ENCODE measurements around the gene NAALADL2.
"Not testable (repeated sequence)": the region's sequence is repeated elsewhere in the genome, so short reads cannot be mapped to it uniquely, and the experiment has no call there.

The NAALADL2 gene

DNA sequence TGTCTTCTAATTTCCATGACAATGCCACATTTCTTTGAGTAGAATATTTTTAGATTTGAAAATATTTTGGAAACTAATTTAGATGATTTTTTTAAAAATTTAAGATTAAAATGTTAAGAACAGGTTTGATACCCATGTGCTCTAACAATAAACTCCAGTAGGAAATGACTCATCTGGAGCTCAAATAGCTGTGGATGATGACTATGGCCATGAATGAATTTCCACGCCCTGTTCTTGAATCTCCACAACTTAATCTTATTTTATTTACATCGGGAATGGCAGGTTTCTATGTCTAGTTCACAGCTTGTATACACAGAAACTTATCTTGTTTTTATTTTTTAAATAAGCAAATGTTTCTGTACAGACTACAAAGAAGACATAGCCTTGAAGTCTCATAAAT, 726.8 kb downstream of the NAALADL2 start:
- no peak for DNase-seq (ENCODE audit: low read depth in 3 of 3)

DNA sequence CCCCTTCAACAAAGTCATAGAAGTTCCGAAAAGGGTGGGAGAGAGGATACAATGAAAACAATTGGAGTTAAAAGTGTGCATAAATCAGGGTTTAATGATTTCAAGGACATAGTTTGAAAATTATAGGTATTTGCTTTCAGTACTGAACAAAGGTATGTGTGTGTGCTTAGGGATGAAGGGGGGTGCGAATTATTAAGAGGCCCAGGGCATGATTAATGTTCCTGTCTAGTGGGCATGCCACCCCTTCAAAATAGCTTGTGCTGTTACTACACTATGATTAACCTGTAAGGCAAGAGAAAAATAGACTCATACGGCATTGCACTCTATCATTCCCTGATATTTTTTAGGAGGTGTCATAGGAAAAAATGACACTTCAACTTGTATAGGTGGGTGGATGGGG, 731.6 kb downstream of the NAALADL2 start:
- DNase-seq (ENCODE audit: low read depth in 3 of 3), result no peak

DNA sequence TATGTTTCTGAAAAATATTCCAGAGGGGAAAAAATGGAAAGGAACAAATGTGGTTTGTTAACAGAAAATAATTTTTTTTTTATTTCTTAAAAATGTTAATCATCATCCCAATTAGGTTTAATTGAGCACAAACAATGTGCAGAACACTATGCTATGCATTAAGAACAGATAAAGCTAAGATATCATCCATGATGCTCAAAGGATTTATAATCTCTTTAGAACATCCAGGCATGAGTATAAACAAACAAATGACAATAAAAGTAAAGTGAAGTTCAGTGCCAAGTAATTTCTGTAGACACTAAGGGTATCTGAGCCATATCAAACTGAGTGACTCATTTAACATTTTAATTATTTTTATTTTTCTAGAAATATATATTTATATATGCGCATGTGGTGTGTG, 732.2 kb downstream of the NAALADL2 start:
- DNase-seq (ENCODE audit: low read depth in 3 of 3), result no peak

DNA sequence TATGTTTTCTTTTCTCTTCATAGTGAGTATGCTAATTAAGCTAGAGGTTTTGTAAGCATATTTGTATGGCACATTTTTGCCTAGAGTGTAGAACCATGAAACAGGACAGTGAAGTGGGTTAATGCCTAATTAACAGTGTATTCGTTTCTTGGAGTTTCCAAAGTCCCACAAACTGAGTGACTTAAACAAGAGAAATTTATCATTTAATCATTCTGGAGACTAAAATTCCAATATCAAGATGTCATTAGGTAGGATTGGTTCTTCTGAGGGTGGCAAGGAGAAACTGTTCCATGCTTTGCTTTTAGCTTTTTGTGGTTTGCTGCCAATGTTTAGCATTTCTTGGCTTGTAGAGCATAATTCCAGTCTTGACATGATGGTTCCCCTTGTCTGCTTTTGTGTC, 734.2 kb downstream of the NAALADL2 start:
- DNase-seq (ENCODE audit: low read depth in 3 of 3), result no peak

DNA sequence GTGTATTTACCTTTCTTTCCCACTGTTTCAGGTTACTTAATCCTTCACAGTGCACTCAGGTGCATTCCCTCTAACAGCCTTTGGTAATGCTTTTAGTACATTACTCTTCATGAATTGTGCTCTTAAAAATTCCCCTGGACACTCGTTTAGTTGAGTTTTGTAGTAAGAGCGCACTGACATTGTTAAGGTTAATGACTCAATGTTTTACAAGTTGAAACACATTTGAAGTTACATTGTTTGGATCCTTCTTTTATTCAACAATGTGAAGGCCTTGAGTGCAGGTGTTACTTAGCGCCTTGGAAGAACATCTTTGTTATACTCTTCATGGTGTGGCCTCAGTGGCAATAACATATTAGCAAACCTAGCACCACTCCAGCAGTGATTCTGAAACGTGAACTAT, 739.6 kb downstream of the NAALADL2 start:
- no peak for DNase-seq (ENCODE audit: low read depth in 3 of 3)

DNA sequence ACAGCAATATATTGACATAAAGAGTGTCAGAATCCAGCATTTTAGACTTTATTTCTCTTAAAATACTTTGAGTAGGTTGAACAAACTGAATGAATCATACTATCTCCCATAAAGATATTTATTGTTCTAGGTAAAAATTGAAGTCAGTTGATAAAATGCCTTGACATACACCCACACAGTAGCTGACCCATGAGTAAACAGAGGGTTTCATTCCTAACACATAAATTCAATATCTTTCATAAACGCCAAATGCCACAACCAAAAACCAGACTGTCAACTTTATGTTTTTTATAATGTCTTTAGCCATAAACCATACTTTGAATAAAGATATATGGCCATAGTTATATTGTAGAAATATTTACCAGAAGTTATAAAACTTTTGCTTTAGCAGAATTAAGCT, 742.4 kb downstream of the NAALADL2 start:
- DNase-seq (ENCODE audit: low read depth in 3 of 3), result no peak

DNA sequence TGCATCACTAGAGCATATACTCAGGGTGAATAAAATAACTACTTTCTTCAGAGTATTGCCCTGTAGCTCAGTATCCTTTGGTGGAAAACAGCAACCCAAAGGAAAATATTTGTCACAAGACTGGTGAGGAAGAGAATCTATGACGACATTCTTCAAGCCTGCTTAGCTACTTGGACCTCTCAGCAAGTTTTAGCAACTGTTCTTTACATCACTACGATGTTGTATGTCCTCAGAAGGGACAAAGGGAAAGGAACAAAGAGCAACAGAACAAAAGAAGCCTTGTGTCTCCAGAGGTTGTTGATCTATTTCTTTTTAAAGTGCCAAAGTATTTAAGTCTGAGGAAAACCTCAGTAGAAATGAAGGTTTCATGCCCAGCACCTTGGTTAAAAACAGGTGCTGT, 746.7 kb downstream of the NAALADL2 start:
- no peak for DNase-seq (ENCODE audit: low read depth in 3 of 3)

DNA sequence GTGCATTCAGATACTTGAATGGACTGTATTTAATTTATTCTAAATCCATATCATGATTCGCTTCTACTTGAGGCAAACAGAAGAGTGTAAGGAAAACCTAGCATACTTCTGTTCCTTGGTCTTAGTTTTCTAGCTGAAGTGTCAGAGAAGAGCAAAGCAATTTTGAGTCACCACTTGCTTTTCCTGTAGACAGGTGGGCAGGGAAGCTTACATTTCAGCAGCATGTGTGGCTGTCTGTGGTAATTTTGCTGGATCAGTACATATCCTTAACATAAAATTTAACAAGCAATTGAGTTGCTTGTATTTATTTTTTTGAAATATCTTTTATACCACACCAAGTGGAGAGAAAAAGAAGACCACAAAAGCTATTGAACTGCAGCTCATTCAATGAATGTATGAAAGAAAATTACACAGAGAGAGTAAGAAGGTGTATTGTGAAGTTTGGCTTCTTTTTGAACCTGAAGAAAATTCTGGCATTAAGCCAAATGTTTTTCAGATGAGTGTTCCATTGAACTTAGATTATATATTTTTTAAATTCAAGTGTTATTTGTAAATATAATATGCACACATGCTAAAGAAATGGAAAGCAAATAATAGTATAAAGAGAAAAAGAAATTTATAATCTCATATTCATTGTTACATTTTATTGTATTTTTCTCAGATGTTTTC, 747.6 kb downstream of the NAALADL2 start:
- no peak for DNase-seq (ENCODE audit: low read depth in 3 of 3)

DNA sequence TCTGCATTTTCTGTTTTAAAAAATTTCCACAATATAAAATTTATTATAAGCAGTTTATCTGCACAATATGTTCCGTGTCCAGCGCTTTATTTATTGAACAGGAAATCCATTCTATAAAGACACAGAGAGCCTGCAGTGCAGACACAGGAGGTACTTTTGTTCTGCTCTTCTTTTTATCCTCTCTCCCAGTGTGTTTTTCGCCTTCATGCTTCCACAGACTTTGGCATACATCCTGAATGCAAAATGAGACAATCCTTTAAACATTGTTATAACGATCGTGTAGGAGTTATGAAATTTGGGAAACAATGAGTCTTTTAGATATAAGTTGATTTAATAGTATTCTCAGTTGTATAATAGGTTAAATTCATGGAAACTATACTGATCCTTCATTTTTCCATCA, 749.2 kb downstream of the NAALADL2 start:
- no peak for DNase-seq (ENCODE audit: low read depth in 3 of 3)

DNA sequence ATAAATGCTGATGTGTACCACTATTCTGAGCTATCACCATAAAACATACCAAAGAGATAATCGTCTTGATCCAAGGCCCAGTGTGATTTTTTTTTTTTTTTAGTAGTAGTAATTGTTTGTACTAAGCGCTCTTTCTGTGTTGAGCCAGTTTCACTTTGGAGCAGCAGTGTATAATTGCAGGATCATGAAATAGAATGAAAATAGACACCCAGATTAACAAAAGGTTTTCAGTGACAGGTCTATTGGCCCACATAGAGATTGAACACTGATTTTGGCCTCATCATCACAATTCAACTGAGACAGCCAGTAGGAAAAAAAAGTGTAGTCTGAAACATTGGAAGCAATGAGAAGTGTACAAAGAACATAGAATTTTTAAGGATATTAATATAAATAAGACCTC, 749.8 kb downstream of the NAALADL2 start:
- DNase-seq (ENCODE audit: low read depth in 3 of 3), result no peak

DNA sequence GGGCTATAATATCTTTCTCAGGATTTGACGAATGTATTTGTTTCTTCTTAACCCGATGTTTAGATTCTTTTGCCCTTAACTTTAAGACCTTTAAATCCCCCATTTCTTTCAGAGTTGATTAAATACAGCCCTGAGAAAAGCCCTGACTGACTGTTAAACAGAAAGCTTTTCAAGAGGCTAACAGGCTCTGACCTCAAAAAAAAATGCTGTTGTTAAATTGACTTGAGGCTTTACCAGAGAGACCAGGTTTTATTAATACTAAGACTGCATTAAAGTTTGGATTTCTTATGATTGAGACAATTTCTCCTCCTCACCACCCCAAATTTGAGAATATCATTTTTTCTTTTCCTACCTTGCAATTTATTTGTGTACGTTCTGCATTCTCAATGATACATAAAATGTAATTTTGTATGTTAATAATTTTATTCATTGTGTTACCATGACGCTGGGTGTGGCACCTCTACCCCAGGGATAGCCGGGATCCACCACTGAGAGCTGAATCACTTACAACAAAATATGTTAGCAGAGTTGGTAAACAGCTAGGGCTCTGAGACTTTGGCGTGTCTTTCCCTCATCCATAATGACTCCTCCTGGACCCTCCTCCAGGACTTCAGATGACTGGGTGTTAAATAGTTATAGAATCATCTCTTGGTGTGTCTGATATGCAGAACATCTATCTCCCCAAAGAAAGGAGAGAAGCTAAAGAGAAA, 753.5 kb downstream of the NAALADL2 start:
- no peak for DNase-seq (ENCODE audit: low read depth in 3 of 3)

DNA sequence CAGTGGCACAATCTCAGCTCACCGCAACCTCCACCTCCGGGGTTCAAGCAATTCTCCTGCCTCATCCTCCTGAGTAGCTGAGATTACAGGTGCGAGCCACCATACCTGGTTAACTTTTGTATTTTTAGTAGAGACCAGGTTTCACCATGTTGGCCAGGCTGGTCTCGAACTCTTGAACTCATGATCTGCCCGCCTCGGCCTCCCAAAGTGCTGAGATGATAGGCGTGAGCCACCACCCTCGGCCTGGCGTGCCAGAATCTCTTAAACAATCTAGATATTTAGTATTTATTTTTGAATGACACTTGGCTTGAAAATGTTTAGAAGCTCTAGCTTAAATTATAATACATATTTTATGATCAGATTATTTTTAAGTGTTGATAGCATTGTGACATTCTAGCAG, 755.0 kb downstream of the NAALADL2 start:
- DNase-seq (ENCODE audit: low read depth in 3 of 3), result not testable (repeated sequence)

DNA sequence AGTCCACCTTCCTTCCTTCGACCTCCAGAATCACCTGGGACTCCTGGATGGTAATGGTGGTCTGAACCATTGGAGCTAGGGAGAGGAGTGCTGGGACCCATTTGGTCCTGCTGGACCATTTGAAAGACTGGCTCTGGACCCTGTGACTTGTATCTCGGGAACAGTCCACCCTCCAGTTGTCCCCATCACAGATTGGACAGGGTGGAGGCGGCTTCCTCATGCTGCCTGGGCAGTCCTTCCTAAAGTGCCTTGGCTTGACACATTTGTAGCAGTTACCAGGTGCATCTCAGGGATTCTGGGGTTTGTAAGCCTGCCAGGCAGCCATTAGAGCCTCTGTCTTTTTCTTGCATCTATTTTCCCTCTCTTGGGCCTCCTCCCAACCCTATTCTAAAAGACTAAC, 758.1 kb downstream of the NAALADL2 start:
- DNase-seq (ENCODE audit: low read depth in 3 of 3), result no peak

DNA sequence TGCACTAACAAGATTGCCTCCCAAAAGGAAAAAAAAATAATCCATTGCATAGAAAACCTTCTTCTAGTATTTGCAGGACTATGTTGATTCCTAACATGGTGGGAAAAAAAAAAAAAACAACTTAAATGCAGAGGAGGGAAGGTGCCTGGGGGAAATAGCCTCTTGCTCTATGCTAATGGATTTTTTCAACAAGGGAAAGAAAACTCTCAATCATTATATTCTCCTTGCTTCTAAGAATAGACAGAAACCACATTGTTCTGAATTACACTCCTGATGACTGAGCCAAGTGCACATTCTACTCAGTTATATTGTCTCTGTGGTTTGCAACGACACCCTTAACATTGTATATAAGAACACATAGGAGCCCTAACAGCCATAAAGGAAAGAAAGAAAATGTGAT, 760.2 kb downstream of the NAALADL2 start:
- DNase-seq (ENCODE audit: low read depth in 3 of 3), result no peak

DNA sequence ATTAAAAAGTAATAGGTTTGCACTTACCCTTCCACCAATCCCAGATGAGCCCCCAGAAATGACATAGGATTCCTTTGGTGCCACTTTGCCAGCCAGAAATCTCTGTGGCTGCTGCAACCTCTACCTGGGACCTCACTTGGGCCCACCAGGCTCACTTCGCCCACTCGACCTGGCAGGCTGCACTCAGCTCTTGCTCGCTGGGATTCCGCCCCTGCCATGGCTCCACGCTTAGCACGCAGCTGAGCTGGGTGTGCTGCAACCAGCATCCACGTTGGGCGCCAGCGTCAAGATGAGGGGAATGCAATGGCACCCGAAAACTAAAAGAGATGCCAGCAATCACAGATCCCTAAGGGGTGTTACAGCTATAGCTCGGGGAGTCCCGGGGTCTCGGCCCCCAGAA, 761.0 kb downstream of the NAALADL2 start:
- no peak for DNase-seq (ENCODE audit: low read depth in 3 of 3)

DNA sequence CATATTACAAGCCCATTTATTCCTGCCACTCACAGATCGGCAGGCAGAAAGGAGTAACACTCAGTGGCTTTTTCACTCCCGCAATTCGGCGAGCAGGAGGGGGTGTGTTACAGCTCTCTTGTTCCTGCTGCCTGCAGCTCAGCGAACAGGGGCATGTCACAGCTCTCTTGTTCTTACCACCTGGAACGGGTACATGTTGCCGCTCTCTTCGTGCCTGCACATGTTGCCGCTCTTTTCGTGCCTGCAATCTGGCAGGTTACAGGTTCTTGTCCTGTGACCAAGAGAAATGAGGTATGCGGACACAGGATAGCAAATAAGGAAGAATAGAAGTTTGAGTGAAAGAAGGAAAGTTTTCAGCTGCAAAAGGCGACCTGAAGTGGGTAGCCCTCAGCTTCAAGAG, 761.4 kb downstream of the NAALADL2 start:
- no peak for DNase-seq (ENCODE audit: low read depth in 3 of 3)

DNA sequence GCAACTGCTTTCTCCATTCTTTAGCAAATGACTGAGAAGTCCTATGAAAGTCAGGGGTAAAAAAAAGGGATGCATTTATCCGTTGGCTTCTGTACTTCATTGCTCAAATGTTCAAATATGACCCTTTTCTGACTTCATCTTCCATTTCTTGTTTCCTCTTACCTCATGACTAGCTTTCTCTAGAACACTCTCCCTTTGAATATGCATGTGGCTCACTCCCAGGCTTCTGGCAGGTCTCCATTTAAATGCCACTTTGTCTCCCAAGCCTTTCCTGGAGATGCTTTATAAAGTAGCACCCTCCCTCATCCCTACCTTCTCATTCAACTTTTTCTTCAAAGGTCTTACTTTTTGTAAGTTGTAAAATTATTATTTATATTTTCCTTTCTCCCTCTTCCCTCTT, 781.8 kb downstream of the NAALADL2 start:
- DNase-seq (ENCODE audit: low read depth in 3 of 3), result no peak

DNA sequence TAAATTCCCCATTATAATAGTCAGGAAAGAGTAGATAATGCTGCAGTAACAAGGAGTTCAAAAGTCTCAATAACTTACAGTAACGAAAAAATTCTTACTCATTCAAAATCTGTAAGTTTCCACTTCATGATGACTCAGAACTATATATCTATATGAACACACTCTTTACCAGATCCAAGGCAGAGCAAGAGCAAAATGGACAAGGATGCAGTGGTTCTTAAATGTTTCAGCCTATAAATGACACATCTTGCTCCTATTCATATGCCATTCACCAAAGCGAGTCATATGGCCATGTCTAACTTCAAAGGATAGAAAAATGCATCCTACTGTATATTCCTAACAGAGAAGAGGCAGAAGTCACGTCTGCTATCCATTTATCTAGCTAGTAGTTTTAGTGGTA, 787.7 kb downstream of the NAALADL2 start:
- DNase-seq (ENCODE audit: low read depth in 3 of 3), result no peak

DNA sequence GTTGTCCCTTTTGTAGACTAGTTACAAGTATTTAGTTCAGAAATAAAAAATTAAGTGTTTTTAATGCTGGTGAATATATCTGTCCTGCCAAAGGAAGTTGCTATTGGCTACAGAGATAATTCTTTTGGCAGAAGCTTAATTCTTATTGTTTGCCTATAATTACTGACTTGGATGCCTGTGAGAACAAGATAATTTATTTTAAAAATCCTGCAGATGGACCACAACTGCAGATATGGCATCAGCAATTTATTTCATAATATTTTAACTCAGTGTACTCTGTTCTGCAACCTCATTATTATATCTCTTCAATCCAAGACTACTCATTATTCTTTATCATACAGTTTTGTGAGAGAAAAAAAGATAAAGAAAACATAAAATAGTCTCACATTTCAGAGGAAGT, 789.8 kb downstream of the NAALADL2 start:
- no peak for DNase-seq (ENCODE audit: low read depth in 3 of 3)

DNA sequence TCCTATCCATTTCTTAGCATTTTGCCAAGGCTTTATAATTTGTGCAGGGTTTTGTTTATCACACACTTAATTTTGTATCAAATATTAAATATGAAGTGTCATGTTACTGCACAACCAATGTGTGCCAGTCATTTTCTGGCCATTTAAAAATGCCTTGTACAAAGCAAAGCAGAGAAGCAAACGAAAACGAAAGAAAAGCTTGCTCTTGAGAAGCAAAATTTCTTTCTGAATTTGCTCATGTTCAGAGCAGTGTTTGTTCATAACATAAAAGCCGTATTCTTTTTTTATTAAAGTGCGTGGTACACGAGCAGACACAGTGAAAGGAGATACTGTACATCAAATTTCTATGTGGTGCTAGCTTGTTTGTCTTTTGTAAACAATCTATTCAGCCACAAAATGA, 792.6 kb downstream of the NAALADL2 start:
- DNase-seq (ENCODE audit: low read depth in 3 of 3), result no peak

DNA sequence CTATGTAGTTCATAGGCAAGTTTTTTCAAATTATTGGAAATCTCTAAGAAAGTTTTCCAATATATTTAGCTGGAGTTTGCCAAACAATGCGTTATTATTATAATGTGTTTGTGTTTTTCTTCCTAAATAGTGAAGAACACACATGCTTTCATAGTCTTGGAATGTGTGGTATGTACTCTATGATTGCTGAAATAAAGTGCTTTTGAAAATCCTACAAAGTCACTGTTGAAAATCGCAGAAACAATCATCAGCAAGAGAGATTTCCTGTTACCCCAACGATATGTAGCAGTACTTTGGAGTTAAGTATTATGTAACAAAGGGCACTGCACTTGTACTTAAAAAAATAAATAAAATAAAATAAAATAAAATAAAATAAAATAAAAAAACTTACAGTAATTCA, 796.2 kb downstream of the NAALADL2 start:
- no peak for DNase-seq (ENCODE audit: low read depth in 3 of 3)

DNA sequence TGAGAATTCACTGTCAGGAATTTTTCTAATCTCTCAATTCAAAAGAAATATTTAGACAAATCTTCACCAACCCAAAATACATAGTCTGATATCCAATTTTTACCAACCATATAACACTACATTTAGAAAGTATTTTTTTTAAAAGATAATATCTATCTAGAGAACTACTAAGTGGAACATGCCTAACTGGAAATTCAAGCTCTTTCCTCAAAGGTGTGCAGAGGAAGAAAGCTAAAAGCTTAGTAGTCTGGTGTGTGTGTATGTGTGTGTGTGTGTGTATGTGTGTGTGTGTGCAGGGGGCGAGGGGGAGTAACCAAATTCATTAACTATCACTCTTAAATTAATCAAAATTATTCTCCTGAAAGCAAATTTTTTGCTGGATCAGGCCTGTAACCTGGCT, 797.3 kb downstream of the NAALADL2 start:
- no peak for DNase-seq (ENCODE audit: low read depth in 3 of 3)

DNA sequence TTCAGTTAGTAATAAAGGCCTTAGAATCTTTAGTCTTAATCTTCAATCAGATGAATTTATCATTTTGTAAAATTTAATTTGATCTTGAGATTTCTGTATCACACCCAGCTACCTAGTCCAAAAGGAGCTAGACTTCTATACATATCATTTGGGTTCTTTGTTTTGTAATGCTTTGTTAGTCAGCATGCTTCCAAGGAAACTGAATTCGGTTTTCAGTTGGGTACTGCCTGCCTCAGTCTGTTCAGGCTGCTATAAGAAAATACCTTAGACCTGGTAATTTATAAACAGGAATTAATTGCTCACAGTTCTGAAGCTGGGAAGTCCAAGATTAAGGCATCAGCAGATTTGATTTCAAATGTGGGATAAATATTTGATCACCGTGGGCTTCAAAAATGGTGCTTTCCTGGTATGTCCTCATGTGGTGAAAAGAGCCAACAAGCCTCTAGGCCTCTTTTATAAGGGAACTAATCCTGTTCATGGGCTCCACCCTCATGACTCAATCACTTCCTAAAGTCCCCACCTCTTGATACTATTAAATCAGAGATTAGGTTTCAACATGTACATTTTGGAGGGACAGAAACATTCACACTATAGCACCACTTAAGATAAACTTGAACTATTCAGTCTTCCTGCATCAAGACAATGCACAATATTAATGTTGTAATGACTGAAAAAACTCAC, 800.7 kb downstream of the NAALADL2 start:
- DNase-seq (ENCODE audit: low read depth in 3 of 3), result no peak

Measured in stimulated activated CD4-positive, alpha-beta T cell treated with anti-CD3 and anti-CD28 coated beads, TNF-alpha, amount 100 ng/mL, for 4 hours (primary cell).